Measurements from ENCODE around the gene AARS2.

The AARS2 gene

GRCh38 chr6:44342489-44342888 is 29.3 kb upstream of the AARS2 start, which contains the start of gene SPATS1:
TSS of gene SPATS1 (plus strand) at chr6:44342650. CDS start at chr6:44343096, 446 bp downstream.
- no peaks in the 10 kb centered on the region for H3F3A ChIP-seq (ENCODE audit: insufficient read depth, low read length)
- H3K4me2 ChIP-seq (ENCODE audit: low read length): no peak within 1 kb of the TSS
- H3K9me3 ChIP-seq (ENCODE audit: low read length): no peaks in the 10 kb centered on the region
- no peak for TF ChIP-seq EZH2 (IDR thresholded peaks at IDR 0.05; ENCODE audit: borderline replicate concordance, low read length)
- TF ChIP-seq, protein P1, sequence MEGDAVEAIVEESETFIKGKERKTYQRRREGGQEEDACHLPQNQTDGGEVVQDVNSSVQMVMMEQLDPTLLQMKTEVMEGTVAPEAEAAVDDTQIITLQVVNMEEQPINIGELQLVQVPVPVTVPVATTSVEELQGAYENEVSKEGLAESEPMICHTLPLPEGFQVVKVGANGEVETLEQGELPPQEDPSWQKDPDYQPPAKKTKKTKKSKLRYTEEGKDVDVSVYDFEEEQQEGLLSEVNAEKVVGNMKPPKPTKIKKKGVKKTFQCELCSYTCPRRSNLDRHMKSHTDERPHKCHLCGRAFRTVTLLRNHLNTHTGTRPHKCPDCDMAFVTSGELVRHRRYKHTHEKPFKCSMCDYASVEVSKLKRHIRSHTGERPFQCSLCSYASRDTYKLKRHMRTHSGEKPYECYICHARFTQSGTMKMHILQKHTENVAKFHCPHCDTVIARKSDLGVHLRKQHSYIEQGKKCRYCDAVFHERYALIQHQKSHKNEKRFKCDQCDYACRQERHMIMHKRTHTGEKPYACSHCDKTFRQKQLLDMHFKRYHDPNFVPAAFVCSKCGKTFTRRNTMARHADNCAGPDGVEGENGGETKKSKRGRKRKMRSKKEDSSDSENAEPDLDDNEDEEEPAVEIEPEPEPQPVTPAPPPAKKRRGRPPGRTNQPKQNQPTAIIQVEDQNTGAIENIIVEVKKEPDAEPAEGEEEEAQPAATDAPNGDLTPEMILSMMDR (IDR thresholded peaks at IDR 0.05; ENCODE audit: low read length): no peak
- no peak within 1 kb of the TSS for H3K27ac ChIP-seq (ENCODE audit: low read depth, low read length, poor library complexity, severe bottlenecking)
- no peaks in the 10 kb centered on the region for H3K27me3 ChIP-seq (ENCODE audit: insufficient read depth, low read length)
- no peaks in the 10 kb centered on the region for H3K79me2 ChIP-seq (ENCODE audit: insufficient read depth, low read length)
- H3K36me3 ChIP-seq (ENCODE audit: insufficient read depth, low read length): no peaks in the 10 kb centered on the region
- H3K4me1 ChIP-seq (ENCODE audit: insufficient read depth, low read length, severe bottlenecking): no peaks in the 10 kb centered on the region
- no peaks in the 10 kb centered on the region for H4K20me1 ChIP-seq (ENCODE audit: insufficient read depth, low read length)
- no peak within 1 kb of the TSS for H2AFZ ChIP-seq (ENCODE audit: low read length)
- no peaks in the 10 kb centered on the region for H3K9me2 ChIP-seq (ENCODE audit: low read depth, low read length)
- no peak within 1 kb of the TSS for H3K9ac ChIP-seq (ENCODE audit: low read length)
- H3K4me3 ChIP-seq (ENCODE audit: low read depth, low read length, poor library complexity, severe bottlenecking): no peak within 1 kb of the TSS

GRCh38 chr6:44342052-44342451 is 28.9 kb upstream of the AARS2 start:
- H4K20me1 ChIP-seq (ENCODE audit: insufficient read depth, low read length): no peaks in the 10 kb centered on the region
- H3K4me3 ChIP-seq (ENCODE audit: low read depth, low read length, poor library complexity, severe bottlenecking): no peak overlapping the region
- no peak for TF ChIP-seq EZH2 (IDR thresholded peaks at IDR 0.05; ENCODE audit: borderline replicate concordance, low read length)
- TF ChIP-seq, protein P1 (IDR thresholded peaks at IDR 0.05; ENCODE audit: low read length): no peak
- no peaks in the 10 kb centered on the region for H3K4me1 ChIP-seq (ENCODE audit: insufficient read depth, low read length, severe bottlenecking)
- H3K9me3 ChIP-seq (ENCODE audit: low read length): no peaks in the 10 kb centered on the region
- no peak overlapping the region for H2AFZ ChIP-seq (ENCODE audit: low read length)
- no peak overlapping the region for H3K4me2 ChIP-seq (ENCODE audit: low read length)
- no peaks in the 10 kb centered on the region for H3K36me3 ChIP-seq (ENCODE audit: insufficient read depth, low read length)
- H3F3A ChIP-seq (ENCODE audit: insufficient read depth, low read length): no peaks in the 10 kb centered on the region
- H3K79me2 ChIP-seq (ENCODE audit: insufficient read depth, low read length): no peaks in the 10 kb centered on the region
- no peaks in the 10 kb centered on the region for H3K9me2 ChIP-seq (ENCODE audit: low read depth, low read length)
- H3K27ac ChIP-seq (ENCODE audit: low read depth, low read length, poor library complexity, severe bottlenecking): no peak overlapping the region
- no peak overlapping the region for H3K9ac ChIP-seq (ENCODE audit: low read length)
- H3K27me3 ChIP-seq (ENCODE audit: insufficient read depth, low read length): no peaks in the 10 kb centered on the region

- no peak overlapping the region for H3K9ac ChIP-seq (ENCODE audit: low read length)
- no peak overlapping the region for H3K4me2 ChIP-seq (ENCODE audit: low read length)
- H2AFZ ChIP-seq (ENCODE audit: low read length): no peak overlapping the region
- H3K4me3 ChIP-seq (ENCODE audit: low read depth, low read length, poor library complexity, severe bottlenecking): no peak overlapping the region
- H3K79me2 ChIP-seq (ENCODE audit: insufficient read depth, low read length): no peaks in the 10 kb centered on the region
- no peaks in the 10 kb centered on the region for H3K9me3 ChIP-seq (ENCODE audit: low read length)
- no peak for TF ChIP-seq EZH2 (IDR thresholded peaks at IDR 0.05; ENCODE audit: borderline replicate concordance, low read length)
- TF ChIP-seq, protein P1 (IDR thresholded peaks at IDR 0.05; ENCODE audit: low read length): no peak
- H4K20me1 ChIP-seq (ENCODE audit: insufficient read depth, low read length): no peaks in the 10 kb centered on the region
- no peaks in the 10 kb centered on the region for H3K4me1 ChIP-seq (ENCODE audit: insufficient read depth, low read length, severe bottlenecking)
- no peak overlapping the region for H3K27ac ChIP-seq (ENCODE audit: low read depth, low read length, poor library complexity, severe bottlenecking)
- no peaks in the 10 kb centered on the region for H3K27me3 ChIP-seq (ENCODE audit: insufficient read depth, low read length)
- no peaks in the 10 kb centered on the region for H3K36me3 ChIP-seq (ENCODE audit: insufficient read depth, low read length)
- no peaks in the 10 kb centered on the region for H3F3A ChIP-seq (ENCODE audit: insufficient read depth, low read length)
- H3K9me2 ChIP-seq (ENCODE audit: low read depth, low read length): no peaks in the 10 kb centered on the region
Observed at GRCh38 chr6:44341095-44341890, 28.1 kb upstream of the AARS2 start.

Measured in OCI-LY1 (cell line).